ENCODE measurements around the gene TEX22. TPM values are rescaled to one million over a fixed set of nuclear protein-coding genes. Genes with fewer than 3 reads are reported as not detected.
"Not testable (repeated sequence)": the region's sequence is repeated elsewhere in the genome, so short reads cannot be mapped to it uniquely, and the experiment has no call there.

Gene TEX22
- 2.0 TPM for total RNA-seq

- ATAC-seq, result peak; percentile 83
Observed at GRCh38 chr14:105398044-105398725, at the start of gene TEX22. TSS of gene TEX22 (plus strand) at chr14:105398538. CDS start at chr14:105399341, 803 bp downstream.

- no peak for ATAC-seq
Observed at GRCh38 chr14:105348945-105349699, 49.2 kb upstream of the TEX22 start.

- ATAC-seq, result no peak
Observed at GRCh38 chr14:105349992-105350391, 48.3 kb upstream of the TEX22 start.

GRCh38 chr14:105350450-105351244 is 47.7 kb upstream of the TEX22 start:
- ATAC-seq, result no peak

GRCh38 chr14:105351410-105351809 is 46.9 kb upstream of the TEX22 start:
- ATAC-seq, result no peak

GRCh38 chr14:105351920-105352851 is 46.2 kb upstream of the TEX22 start:
- ATAC-seq, result peak; percentile 93

- ATAC-seq, result no peak
Observed at GRCh38 chr14:105353136-105353535, 45.2 kb upstream of the TEX22 start.

GRCh38 chr14:105354541-105354940 is 43.8 kb upstream of the TEX22 start:
- no peak for ATAC-seq

GRCh38 chr14:105355049-105355575 is 43.2 kb upstream of the TEX22 start:
- ATAC-seq, result no peak

- ATAC-seq, result no peak
Observed at GRCh38 chr14:105355850-105356604, 42.3 kb upstream of the TEX22 start.

GRCh38 chr14:105356927-105357326 is 41.4 kb upstream of the TEX22 start:
- no peak for ATAC-seq

- peak; percentile 13 for ATAC-seq
Observed at GRCh38 chr14:105357626-105358025, 40.7 kb upstream of the TEX22 start.

- peak; percentile 25 for ATAC-seq
Observed at GRCh38 chr14:105358140-105358846, 40.0 kb upstream of the TEX22 start.

- no peak for ATAC-seq
Observed at GRCh38 chr14:105358943-105359342, 39.4 kb upstream of the TEX22 start.

- ATAC-seq, result not testable (repeated sequence)
Observed at GRCh38 chr14:105361412-105361811, 36.9 kb upstream of the TEX22 start.

- ATAC-seq, result no peak
Observed at GRCh38 chr14:105363847-105364708, 34.3 kb upstream of the TEX22 start.

- no peak for ATAC-seq
Observed at GRCh38 chr14:105365101-105365500, 33.2 kb upstream of the TEX22 start.

GRCh38 chr14:105365681-105366080 is 32.7 kb upstream of the TEX22 start:
- no peak for ATAC-seq

GRCh38 chr14:105366386-105367074 is 31.8 kb upstream of the TEX22 start:
- no peak for ATAC-seq
